Activated CD8-positive, alpha-beta T cell treated with anti-CD3 and anti-CD28 coated beads, Interleukin-2, amount 10 ng/mL, durations not matched to agents 7 days and 5 days (primary cell): ENCODE results near the gene PTPRK. TPM values are rescaled to one million over a fixed set of nuclear protein-coding genes. Genes with fewer than 3 reads are reported as not detected.

Experiments used
- ATAC-seq: fragments of 150-1000 bp; cut with Tn5 transposase; one replicate; pipeline ENCODE4 v1.10.0; 2021; ENCODE audit warnings: moderate library complexity
- CTCF ChIA-PET: fragments of 350-600 bp; sonication (Branson Sonifier 250); formaldehyde crosslinking; loops from one replicate; lab custom pipeline; 2021; ENCODE audit warnings: antibody characterized with exemption; lab: Charles Lee
- POLR2A ChIA-PET: fragments of 350-600 bp; sonication (Branson Sonifier 250); formaldehyde crosslinking; loops from one replicate; lab custom pipeline; 2021; ENCODE audit warnings: antibody characterized with exemption; lab: Charles Lee
- DNase-seq: peaks from one replicate; pipeline ENCODE4 v3.0.0-alpha.2; 2020
- H3K27ac Mint-ChIP-seq: one replicate; pipeline ENCODE4 v1.8.0; 2021; ENCODE audit warnings: mild to moderate bottlenecking, mixed read lengths
- H3K27me3 Mint-ChIP-seq: one replicate; pipeline ENCODE4 v1.8.0; 2021; ENCODE audit warnings: low read depth, mixed read lengths
- H3K36me3 Mint-ChIP-seq: one replicate; pipeline ENCODE4 v1.8.0; 2021; ENCODE audit warnings: low read depth, mixed read lengths
- H3K4me1 Mint-ChIP-seq: one replicate; pipeline ENCODE4 v1.8.0; 2021; ENCODE audit warnings: low read depth, mixed read lengths
- H3K4me3 Mint-ChIP-seq: one replicate; pipeline ENCODE4 v1.8.0; 2021; ENCODE audit warnings: mild to moderate bottlenecking, mixed read lengths
- H3K9me3 Mint-ChIP-seq: one replicate; pipeline ENCODE4 v1.8.0; 2022; ENCODE audit warnings: mixed read lengths; ENCODE audit not compliant: insufficient read depth
- total RNA-seq, 2 experiments: library from RNA; stranded (reverse); gene quantifications; one replicate each; pipeline ENCODE4 v1.2.3, GENCODE V29; 2021

The PTPRK gene
- total RNA-seq, 2 experiments from 2014 or later: 3.1 to 3.6 TPM

DNA sequence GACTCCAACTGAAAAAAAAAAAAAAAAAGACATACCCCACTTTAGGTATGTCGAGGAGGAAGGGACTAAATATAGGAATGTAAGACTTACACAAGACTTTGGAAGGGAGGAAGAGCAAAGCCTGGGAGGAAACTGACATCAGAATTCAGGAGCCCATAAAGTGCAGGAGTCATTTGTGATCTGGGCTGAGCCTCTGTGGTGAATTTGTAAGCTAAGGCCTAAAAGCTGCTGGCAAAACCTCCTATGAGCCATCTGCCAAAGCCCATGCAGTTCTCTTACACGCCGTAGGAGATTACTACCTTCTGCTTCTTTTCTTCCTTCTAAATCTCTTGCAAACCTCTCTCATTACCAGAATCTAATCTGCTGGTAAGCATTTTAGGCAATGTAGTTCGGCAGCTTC lies 567.6 kb downstream of the PTPRK start:
- no peaks in the 10 kb centered on the region for H3K27me3 Mint-ChIP-seq
- ATAC-seq (no peak), DNase-seq (no peak)
- H3K36me3 Mint-ChIP-seq: peaks cover 49% of the 10 kb centered on the region
- H3K4me3 Mint-ChIP-seq: no peak overlapping the region
- peak overlapping the region; percentile 84 for H3K27ac Mint-ChIP-seq
- ChIA-PET POLR2A (interaction anchor here (1.0 to 5.0 kb wide), 3 partner anchors 9 to 52 kb away, joined by 5 to 44 read pairs (median 8); partner anchors contain the start of gene THEMIS), CTCF (interaction anchor here (0.9 to 4.8 kb wide), 3 partner anchors 15 to 567 kb away, joined by 3 to 54 read pairs (median 38); partner anchors contain the start of gene PTPRK)
- peaks cover 66% of the 10 kb centered on the region for H3K4me1 Mint-ChIP-seq
- H3K9me3 Mint-ChIP-seq: peaks cover 13% of the 10 kb centered on the region

DNA sequence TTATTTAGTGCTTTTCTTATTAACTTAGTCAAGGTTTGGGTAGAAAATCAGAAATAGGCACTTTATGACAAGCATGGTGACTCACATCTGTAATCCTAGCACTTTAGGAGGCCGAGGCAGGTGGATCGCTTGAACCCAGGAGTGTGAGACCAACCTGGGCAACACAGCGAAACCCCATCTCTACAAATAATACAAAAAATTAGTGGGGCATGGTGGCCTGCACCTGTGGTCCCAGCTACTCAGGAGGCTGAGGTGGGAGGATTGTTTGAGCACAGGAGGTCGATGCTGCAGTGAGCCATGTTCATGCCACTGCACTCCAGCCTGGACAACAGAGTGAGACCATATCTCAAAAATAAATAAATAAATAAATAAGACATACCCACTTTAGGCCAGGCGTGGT lies 568.2 kb downstream of the PTPRK start:
- peaks cover 13% of the 10 kb centered on the region for H3K9me3 Mint-ChIP-seq
- POLR2A ChIA-PET: interaction anchor here (1.0 to 5.0 kb wide), 4 partner anchors 9 to 51 kb away, joined by 5 to 44 read pairs (median 6); partner anchors contain the start of gene THEMIS
- peak overlapping the region; percentile 94 for H3K27ac Mint-ChIP-seq

DNA sequence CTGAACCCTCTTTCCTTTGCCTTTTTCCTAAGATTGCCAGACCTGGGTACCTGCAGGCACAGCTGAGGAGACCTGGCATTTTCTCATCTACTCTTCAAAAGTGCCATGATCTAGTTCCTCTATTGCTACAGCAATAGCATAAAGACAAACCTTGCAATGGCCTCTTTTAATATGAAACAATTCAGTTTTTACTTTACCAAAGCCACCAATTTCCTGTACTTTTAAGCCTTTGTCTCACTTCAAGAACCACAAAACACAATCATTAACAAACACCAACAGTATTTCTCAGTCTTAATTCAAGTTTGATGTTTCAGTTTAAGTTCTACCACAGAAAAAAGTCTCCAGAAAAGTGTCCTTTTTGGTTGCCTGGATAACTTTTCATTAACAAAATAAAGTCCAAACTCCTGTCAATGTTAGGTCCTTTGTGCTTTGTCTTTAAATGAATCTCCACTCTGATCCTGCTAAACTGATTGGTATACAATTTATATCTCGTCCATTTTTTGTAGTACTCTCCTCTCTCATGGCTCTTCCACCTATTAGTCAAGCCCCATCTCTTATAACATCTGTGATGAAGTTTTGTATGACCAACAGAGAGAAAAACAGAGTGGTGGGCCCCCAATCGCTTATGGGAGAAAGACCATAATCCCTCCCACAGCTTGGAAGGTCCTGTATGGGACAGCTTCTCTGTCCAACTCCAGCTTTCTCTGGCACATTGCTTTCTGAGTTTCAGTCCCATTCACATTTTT lies 569.1 kb downstream of the PTPRK start:
- peaks cover 12% of the 10 kb centered on the region for H3K9me3 Mint-ChIP-seq
- peaks cover 57% of the 10 kb centered on the region for H3K36me3 Mint-ChIP-seq
- no peak for DNase-seq
- peak overlapping the region; percentile 94 for H3K27ac Mint-ChIP-seq
- H3K27me3 Mint-ChIP-seq: no peaks in the 10 kb centered on the region
- peaks cover 74% of the 10 kb centered on the region for H3K4me1 Mint-ChIP-seq
- ChIA-PET POLR2A (interaction anchor here (1.0 to 5.0 kb wide), 10 partner anchors 12 to 72 kb away, joined by 3 to 44 read pairs (median 8); partner anchors contain the start of gene THEMIS), CTCF (interaction anchor here (0.9 to 4.8 kb wide), 12 partner anchors 9 to 377 kb away, joined by 3 to 54 read pairs (median 6); partner anchors contain the start of gene THEMIS)
- peak overlapping the region; percentile 55 for H3K4me3 Mint-ChIP-seq
- peak; percentile 72 for ATAC-seq

More for the DNA sequence above, 568.2 kb downstream of the PTPRK start:
- CTCF ChIA-PET: interaction anchor here (0.9 to 4.8 kb wide), 6 partner anchors 16 to 376 kb away, joined by 3 to 54 read pairs (median 9); partner anchors contain the start of gene THEMIS
- Mint-ChIP-seq H3K36me3 (peaks cover 52% of the 10 kb centered on the region), H3K4me3 (peak overlapping the region; percentile 55), H3K4me1 (peaks cover 68% of the 10 kb centered on the region), H3K27me3 (no peaks in the 10 kb centered on the region)
- DNase-seq (no peak), ATAC-seq (no peak)

DNA sequence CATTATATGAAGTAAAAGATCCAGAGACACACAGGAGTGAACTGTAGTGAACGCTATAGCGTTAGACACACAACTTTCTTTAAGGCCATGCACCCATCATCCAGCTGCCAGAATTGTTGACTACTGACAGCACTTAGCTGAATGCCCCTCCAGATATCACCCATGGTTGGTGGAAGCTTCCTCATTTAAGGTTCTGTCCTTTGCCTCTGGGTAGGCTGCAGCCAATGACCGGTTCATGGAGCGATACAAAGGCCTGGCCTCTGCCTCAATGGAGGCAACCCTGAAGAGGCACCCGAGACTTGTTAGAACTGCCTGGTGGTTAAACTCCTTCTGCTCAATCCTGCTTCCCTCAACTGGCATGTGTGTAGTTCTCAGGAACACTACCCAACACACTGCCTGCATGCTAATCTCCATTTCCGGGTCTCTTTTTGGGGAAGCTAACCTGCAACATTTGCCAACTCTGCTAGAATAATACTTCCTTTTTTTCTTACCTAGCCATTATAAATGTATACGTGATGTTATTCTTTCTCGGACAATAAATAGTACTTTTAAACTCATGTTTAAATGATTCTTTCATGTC lies 569.7 kb downstream of the PTPRK start:
- Mint-ChIP-seq H3K4me1 (peaks cover 77% of the 10 kb centered on the region), H3K36me3 (peaks cover 64% of the 10 kb centered on the region), H3K4me3 (peak overlapping the region; percentile 55), H3K27me3 (no peaks in the 10 kb centered on the region), H3K27ac (peak overlapping the region; percentile 94), H3K9me3 (peaks cover 19% of the 10 kb centered on the region)
- ChIA-PET POLR2A (interaction anchor here (0.9 to 5.0 kb wide), 11 partner anchors 11 to 71 kb away, joined by 3 to 44 read pairs (median 5); partner anchors contain the start of gene THEMIS), CTCF (interaction anchor here (0.6 to 4.8 kb wide), 13 partner anchors 8 to 95 kb away, joined by 3 to 54 read pairs (median 6); partner anchors contain the start of gene THEMIS)
- ATAC-seq: peak; percentile 50
- DNase-seq: no peak

DNA sequence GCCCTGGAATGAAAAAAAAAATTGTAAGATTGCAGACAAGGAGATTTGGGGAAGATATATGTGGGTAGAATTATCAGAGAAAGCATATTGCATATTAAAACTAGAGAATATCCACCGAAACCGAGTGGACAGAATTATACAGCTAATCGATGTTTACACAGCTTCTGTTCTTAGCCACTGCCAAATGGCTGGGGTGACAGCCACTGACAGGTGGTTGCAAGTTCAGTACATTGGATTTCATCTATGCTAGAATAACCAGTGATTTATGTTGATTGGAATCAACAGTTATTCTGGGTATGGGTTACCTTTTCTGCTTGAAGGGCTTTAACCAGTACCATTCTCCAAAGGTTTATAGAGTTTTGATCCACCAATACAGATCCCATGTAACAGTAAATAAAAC lies 571.1 kb downstream of the PTPRK start:
- ATAC-seq (no peak), DNase-seq (no peak)
- ChIA-PET POLR2A (interaction anchor here (1.4 kb wide), 1 partner anchor 18 kb away, joined by 4 read pairs; no protein-coding TSS in a partner anchor), CTCF (interaction anchor here (1.0 to 4.8 kb wide), 9 partner anchors 8 to 94 kb away, joined by 5 to 54 read pairs (median 7); partner anchors contain the start of gene THEMIS)
- peaks cover 63% of the 10 kb centered on the region for H3K36me3 Mint-ChIP-seq
- no peak overlapping the region for H3K27ac Mint-ChIP-seq
- H3K4me1 Mint-ChIP-seq: peaks cover 63% of the 10 kb centered on the region
- no peaks in the 10 kb centered on the region for H3K27me3 Mint-ChIP-seq
- H3K9me3 Mint-ChIP-seq: peaks cover 28% of the 10 kb centered on the region
- H3K4me3 Mint-ChIP-seq: no peak overlapping the region

DNA sequence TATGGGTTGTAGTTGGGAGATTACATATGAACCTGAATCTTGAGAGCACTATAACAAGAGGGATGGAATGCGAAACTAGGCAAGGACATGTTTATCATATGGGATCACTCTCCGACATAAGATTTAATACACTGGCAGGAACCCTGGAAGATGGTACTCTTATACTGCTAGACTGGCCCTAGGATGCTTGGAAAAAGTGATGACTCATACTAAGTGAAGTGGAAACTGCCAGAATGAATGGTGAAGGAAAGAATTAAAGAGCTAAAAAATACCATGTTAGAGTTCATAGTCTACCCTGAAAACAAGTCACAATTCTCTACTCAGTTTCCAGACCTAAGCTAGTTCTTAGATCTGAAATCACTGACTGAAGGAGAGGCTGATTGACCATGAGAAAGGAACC lies 574.0 kb downstream of the PTPRK start:
- ChIA-PET CTCF (no interaction called here), POLR2A (interaction anchor here (0.6 kb wide), 1 partner anchor 26 kb away, joined by 3 read pairs; no protein-coding TSS in a partner anchor)
- Mint-ChIP-seq H3K27me3 (no peaks in the 10 kb centered on the region), H3K27ac (no peak overlapping the region), H3K4me1 (peaks cover 40% of the 10 kb centered on the region), H3K4me3 (no peak overlapping the region), H3K36me3 (peaks cover 61% of the 10 kb centered on the region), H3K9me3 (peaks cover 30% of the 10 kb centered on the region)
- ATAC-seq (no peak), DNase-seq (no peak)

DNA sequence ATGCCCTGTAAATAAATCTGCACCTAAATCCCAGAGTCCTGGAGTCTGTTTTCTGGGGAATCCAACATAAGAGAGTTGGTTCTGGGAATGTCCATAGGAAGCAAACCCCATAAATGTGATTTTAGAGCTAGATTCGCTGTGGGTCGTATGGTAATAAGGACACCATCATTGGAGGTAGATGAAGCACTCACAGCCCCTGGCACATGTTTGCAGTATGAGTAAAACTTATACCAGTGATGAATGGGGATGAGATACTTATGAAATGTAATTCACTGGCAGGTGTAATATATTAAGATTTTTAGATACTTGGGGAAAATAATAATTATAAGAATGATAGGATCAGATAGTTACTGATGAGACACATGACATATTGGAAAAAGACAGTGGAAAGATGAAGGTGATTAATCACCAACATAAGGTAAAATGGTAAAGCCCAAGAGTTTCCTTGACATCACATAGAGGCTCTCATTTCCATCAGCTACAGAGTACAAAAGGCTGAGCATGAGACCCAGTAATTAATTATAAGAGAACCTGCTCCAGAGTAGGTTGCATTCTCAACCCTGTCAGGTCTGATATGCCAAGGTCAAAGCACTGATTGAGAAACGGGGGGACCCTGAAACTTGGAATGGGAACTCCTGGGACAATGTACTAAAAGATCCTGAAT lies 574.8 kb downstream of the PTPRK start:
- ChIA-PET POLR2A (no interaction called here), CTCF (interaction anchor here (1.2 kb wide), 1 partner anchor 31 kb away, joined by 3 read pairs; no protein-coding TSS in a partner anchor)
- Mint-ChIP-seq H3K36me3 (peaks cover 55% of the 10 kb centered on the region), H3K27me3 (no peaks in the 10 kb centered on the region), H3K27ac (no peak overlapping the region), H3K4me3 (no peak overlapping the region), H3K9me3 (peaks cover 30% of the 10 kb centered on the region), H3K4me1 (peaks cover 32% of the 10 kb centered on the region)
- no peak for DNase-seq
- ATAC-seq: no peak

DNA sequence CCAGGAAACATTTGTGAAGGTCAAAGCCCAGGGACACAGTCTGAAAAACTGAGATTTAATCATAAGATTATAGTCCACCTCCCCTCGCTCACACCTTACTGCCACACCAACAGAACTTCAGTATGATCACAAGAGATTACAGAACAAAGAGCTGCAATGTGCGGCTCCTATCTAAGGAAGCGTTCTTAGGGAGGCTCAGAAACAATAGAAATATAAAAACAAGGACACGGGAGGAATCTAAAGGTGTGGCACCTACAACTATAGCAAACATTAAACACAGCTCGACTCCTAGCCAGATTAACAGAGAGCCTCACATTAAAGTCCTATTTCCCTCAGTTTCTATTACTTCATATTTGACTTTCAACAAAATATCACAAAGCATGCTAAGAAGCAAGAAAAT lies 579.2 kb downstream of the PTPRK start:
- ChIA-PET CTCF (interaction anchor here (0.9 to 1.4 kb wide), 4 partner anchors 8 to 63 kb away, joined by 3 to 5 read pairs (median 3); no protein-coding TSS in a partner anchor), POLR2A (no interaction called here)
- H3K9me3 Mint-ChIP-seq: peaks cover 21% of the 10 kb centered on the region
- no peak for DNase-seq
- H3K27ac Mint-ChIP-seq: no peak overlapping the region
- no peak overlapping the region for H3K4me3 Mint-ChIP-seq
- peaks cover 37% of the 10 kb centered on the region for H3K4me1 Mint-ChIP-seq
- ATAC-seq: no peak
- H3K27me3 Mint-ChIP-seq: no peaks in the 10 kb centered on the region
- H3K36me3 Mint-ChIP-seq: peaks cover 43% of the 10 kb centered on the region

DNA sequence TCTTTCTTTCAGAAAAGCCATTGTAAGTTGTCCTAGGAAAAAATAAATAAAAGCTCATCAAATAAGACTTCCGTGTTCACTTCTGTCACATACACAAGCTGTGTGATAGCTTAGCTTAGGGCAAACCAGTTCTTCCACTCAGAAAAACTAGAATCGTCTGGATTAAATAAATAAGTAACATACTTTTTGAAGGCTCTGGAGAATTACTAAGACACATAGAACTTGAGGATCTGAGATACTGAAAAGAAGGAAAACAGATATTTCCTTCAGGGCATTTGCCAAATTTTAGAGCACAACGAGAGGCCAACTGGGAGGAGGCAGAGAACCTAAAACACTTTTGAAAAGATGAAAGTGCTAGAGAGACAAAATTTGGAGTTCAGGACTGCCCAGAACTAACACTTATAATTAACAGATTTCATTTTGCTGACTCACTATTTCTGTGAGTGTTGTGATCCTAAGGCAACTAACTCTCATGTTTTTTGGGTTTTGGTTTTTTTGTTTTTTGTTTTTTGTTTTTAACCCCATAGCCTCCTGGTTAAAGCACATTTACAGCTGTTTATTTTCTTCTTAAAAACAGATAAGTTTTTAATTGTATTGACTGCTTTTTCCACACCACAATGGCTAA lies 580.8 kb downstream of the PTPRK start:
- no peak for ATAC-seq
- Mint-ChIP-seq H3K27ac (no peak overlapping the region), H3K27me3 (no peaks in the 10 kb centered on the region), H3K4me1 (peaks cover 46% of the 10 kb centered on the region), H3K4me3 (no peak overlapping the region), H3K36me3 (peaks cover 32% of the 10 kb centered on the region), H3K9me3 (peaks cover 5% of the 10 kb centered on the region)
- no peak for DNase-seq
- ChIA-PET CTCF (interaction anchor here (1.3 kb wide), 1 partner anchor 39 kb away, joined by 4 read pairs; no protein-coding TSS in a partner anchor), POLR2A (interaction anchor here (1.2 to 1.4 kb wide), 3 partner anchors 11 to 39 kb away, joined by 4 to 6 read pairs (median 4); partner anchors contain the start of gene THEMIS)

DNA sequence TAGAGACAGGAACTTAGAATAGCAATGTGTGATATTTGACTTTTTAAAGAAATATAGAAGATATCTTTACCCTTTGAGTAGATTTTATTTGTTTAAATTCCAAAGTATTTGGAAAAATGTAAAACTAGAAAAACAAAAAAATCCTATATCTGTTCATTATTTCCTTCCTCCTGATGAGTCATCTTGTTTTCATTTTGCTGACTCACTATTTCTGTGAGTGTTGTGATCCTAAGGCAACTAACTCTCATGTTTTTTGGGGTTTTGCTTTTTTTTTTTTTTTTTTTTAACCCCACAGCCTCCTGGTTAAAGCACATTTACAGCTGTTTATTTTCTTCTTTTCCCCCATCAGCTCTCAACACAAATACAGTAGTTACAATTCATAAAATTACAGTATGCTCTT lies 581.7 kb downstream of the PTPRK start:
- Mint-ChIP-seq H3K9me3 (peaks cover 3% of the 10 kb centered on the region), H3K36me3 (peaks cover 34% of the 10 kb centered on the region), H3K27ac (peak overlapping the region; percentile 65), H3K4me3 (peak overlapping the region; percentile 10), H3K27me3 (no peaks in the 10 kb centered on the region), H3K4me1 (peaks cover 54% of the 10 kb centered on the region)
- DNase-seq (no peak), ATAC-seq (no peak)
- POLR2A ChIA-PET: interaction anchor here (1.4 kb wide), 1 partner anchor 29 kb away, joined by 6 read pairs; no protein-coding TSS in a partner anchor
- CTCF ChIA-PET: interaction anchor here (1.3 to 5.2 kb wide), 2 partner anchors 12 to 40 kb away, joined by 4 to 38 read pairs; no protein-coding TSS in a partner anchor
